HG03108 (cell line): ENCODE results near the gene PLCL1.
A peak's percentile ranks its signal among the peaks of the same experiment; 100 is the strongest.

Experiments used
- ATAC-seq: cut with Tn5 transposase; IDR thresholded peaks from one replicate; pipeline ENCODE4 v1.9.1; 2021; ENCODE audit warnings: moderate library complexity; ENCODE audit not compliant: unreplicated experiment

Gene PLCL1

GRCh38 chr2:197804049-197804757 is at the start of gene PLCL1:
PLCL1 (plus strand) TSS chr2:197804593.
- peak; percentile 100 for ATAC-seq

GRCh38 chr2:197759013-197759412 is 45.4 kb upstream of the PLCL1 start:
- no peak for ATAC-seq

GRCh38 chr2:197759625-197760292 is 44.6 kb upstream of the PLCL1 start:
- ATAC-seq, result no peak

DNA sequence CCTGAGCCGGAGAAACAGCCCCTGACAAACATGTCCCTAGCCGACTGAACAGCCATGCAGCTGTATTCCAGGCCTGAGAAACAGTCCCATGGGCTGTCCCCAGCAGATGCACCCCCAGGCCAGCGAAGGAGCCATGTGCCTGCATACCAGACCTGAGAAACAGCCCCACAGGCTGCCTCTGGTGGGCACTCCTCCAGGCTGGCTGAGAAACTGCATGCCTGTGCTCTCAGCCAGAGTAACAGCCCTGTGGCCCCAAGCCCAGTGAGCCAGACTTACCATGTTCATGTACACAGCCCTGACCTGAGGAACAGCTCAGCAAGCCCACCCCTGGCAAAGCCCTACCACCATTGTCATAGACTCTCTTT is 44.1 kb upstream of the PLCL1 start:
- no peak for ATAC-seq

GRCh38 chr2:197777823-197778407 is 26.5 kb upstream of the PLCL1 start:
- ATAC-seq, result no peak

- ATAC-seq, result no peak
Measured at GRCh38 chr2:197779261-197779660, 25.1 kb upstream of the PLCL1 start.

DNA sequence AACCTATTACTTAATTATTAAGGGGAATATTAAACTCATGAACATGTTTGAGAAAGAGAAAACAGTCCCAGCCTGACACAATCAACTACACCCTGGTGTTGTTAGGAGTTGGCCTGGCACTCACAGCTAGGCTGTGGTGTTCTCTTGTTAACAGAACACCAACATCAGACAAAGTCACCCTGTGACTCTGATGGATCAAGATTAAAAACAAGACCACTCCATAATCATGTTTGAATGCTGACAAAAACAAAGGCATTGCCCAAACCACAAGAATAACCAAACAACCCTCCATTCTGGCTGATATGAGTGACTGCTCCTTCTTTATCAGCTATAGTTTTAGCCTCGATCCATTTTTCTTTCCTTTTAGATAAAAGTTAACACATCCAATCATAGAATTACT is 22.3 kb upstream of the PLCL1 start:
- no peak for ATAC-seq

DNA sequence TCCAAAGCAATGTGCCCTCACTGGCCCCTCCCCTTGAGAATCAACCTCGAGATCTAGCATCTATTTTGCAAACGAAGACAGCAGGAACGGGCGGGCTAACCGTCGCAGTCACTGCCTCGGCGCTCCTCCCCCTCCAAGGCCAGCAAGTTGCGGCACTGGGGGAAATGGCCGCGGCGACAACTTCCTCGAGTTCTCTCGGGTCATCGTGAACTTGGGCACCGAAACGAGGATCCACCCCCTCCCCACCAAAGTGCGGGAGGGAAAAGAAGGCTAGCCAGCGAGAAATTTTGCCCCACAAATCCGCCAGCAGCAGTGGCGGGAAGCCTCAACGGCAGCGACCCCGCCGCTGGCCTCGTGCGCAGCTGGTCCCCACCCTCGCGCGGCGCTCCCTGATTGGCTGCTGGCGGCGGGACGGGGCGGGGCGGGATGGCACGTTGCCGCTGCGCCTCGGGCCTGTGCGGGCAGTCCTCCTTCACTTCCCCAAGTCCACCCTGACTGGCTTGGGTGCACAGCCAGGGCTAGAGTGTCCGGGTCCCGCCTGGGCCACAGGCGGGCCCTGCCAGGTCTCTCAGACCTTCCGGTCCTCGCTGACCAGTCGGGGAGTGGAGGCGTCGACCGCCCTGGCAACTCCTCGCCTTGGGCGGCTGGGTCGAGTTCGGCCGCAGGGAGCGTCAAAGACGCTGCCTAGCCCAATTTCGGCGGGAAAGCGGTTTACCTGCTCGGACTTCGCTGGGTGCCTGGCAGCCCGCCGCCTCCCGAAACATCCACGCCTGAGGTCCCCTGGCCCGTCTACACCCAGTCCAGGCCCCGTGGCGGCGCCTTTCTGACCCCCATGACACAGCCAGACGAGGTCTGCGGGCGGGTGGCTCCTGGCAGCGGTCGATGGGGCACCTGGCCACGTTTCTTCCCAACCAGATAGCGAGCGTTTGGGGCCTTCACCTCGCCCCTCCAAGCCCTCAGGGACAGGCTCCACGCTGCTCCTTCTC is 19.1 kb upstream of the PLCL1 start, which contains the start of gene BOLL:
TSS of gene BOLL (minus strand) at position 364 of the 986 bp plus-strand sequence. CDS start 3,469 bp downstream, outside the sequence.
- ATAC-seq, result no peak

DNA sequence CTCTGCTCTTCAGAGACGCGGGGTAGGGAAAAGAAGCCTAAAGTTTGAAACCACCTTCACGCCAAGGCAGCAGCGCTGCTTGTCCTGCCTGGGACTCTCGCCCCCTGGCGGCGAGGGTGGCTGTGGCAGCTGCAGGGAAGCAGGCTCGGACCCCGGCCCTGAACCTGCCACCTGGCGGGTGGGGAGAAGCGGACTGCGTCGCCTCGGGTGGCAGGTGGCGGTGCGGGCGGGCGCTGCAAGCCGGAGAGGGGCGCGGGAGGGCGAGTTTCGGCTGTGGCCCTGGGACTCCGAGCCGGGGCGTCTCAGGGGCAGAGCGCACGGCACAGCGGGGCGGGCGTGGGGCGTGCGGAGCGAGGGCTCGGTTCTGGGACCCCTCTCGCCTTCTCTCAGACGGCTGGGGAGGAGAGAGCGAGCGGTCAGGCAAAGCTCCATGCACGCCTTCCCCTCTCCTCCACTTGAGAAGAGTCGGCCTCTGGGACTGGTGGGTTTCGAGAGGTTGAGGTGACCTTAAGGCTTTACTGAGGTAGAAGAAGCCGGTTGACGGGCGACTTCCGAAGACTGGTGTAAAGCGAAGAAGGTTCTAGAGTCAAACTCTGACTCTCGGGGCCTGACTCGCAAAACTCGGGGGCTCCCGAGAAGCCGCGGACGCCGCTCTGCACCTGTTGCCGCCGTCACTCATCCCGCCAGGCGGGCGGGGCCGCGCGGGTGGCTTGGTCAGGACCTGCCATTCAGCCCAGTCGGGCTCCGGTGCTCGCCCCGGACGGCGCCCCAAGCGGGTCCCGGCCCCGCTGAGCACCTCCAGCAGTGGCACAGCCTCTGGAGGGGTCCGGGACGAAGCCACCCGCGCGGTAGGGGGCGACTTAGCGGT is 18.1 kb upstream of the PLCL1 start:
- ATAC-seq, result no peak

- no peak for ATAC-seq
Measured at GRCh38 chr2:197793456-197793855, 10.9 kb upstream of the PLCL1 start.

DNA sequence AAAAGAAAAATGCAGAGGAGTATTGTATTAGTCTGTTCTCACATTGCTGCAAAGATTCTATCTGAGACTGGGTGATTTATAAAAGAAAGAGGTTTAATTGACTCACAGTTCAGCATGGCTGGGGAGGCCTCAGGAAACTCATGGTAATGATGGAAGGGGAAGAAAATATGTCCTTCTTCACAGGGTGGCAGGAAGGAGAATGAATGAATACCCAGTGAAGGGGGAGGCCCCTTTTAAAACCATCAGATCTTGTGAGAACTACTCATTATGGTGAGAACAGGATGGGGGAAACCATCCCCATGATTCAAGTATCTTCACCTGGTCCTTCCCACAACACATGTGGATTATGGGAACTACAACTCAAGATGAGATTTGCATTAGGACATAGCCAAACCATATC is 9.1 kb upstream of the PLCL1 start:
- ATAC-seq, result no peak

GRCh38 chr2:197798187-197798586 is 6.2 kb upstream of the PLCL1 start:
- ATAC-seq, result no peak

DNA sequence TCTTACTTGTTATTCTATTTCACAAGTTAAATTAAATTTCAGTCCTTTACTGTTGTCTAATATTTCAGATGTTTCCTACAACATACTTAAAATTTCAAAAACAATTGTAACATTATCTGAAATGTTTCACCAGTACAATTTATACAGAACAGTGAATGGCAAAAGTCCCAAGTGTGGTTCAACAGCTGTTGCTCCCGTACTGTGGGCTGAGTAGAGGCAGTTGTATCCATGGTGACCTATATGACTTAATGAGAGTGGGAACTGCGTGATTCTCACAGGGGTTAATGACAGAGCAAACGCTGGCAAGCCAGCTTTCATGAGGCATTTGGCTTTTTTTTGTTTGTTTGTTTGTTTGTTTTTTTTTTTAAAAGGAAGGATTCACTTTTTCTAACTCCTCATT is 5.3 kb upstream of the PLCL1 start:
- ATAC-seq, result no peak

DNA sequence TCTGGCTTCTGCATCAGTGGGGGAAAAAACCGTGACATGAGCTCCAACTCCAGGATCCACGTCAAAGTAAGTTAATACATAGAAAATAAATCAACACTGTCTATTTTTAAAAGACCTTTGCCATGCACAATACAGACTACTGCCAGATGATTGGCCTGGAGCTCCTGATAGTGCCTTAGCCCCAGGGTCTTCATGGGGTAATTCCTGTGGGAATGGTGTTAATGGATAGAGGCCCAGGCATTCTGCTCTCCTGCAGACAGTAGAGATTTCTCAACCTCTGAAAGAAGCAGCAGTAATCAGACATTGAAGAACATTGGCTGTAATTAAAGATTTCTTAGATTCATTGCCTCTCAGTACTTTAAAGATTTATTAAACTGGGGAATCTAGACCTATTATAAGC is 4.3 kb upstream of the PLCL1 start:
- no peak for ATAC-seq

DNA sequence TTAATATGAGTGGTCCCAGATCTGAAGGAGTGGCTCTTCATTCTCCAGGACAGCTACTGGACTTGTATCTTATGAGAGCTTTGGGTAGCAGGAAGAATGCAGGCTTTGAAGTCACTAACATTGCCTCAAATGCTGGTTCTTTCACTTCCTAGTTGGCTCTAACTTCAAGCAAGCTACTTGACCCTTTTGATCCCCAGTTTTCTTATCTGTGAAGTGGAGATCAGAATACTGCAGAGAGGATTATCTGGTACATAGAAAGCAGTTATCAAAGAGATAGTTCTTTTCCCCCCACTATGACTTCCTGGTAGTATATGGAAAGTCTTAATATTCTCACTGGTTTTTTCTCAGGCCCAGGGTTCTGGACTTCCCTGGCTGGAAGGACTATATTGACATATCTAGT is 3.4 kb upstream of the PLCL1 start:
- no peak for ATAC-seq

DNA sequence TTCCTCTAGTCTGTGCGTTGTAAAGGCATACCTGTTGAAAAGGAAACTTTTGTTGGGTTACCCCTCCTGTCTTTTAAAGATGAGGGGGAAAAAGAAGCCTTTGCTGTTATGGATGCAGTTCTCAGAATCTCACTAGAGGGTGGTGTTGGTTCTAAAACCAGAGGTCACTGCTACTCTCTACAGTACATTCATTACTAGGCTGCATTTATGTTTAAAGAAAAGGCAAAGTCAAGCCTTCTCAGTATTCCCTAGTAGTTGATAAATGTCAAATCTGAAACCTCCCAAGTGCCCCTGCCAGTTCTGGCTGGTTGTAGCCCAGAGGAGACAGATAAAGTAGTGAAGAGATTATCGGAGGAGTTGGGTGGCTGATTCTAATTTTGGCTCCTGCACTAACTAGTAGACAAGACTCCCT is 1.4 kb upstream of the PLCL1 start:
- ATAC-seq, result peak; percentile 32

- peak; percentile 15 for ATAC-seq
Measured at GRCh38 chr2:197804758-197805714, 643 bp downstream of the PLCL1 start.

GRCh38 chr2:197805715-197806633 is 1.6 kb downstream of the PLCL1 start:
- no peak for ATAC-seq
